Spleen (tissue), 11 donors: Measurements from ENCODE around the gene PHACTR1. TPM values are rescaled to one million over a fixed set of nuclear protein-coding genes. Genes with fewer than 3 reads are reported as not detected.

Experiments used
- DNase-seq: peaks from one replicate; pipeline ENCODE4 v3.0.0-alpha.2; 2020
- H3K27ac ChIP-seq, 8 donors: fragments of 200-600 bp; sonication (generic) in 7 of 8; 1 replicate in 4 of 8; 2 replicates in 4 of 8; pipeline versions ENCODE4 v1.5.0 to v1.8.0; 2016 to 2021; ENCODE audit warnings: inconsistent platforms in 4 of 8, mild to moderate bottlenecking in 4 of 8, moderate library complexity in 1 of 8
- H3K27me3 ChIP-seq, 7 donors: fragments of 200-600 bp; sonication (generic) in 6 of 7; replicated peaks in 1 of 7; 1 replicate in 4 of 7; 2 replicates in 3 of 7; pipeline versions ENCODE4 v1.5.0 to v1.8.0; 2016 to 2021; ENCODE audit warnings: inconsistent platforms in 3 of 7, mild to moderate bottlenecking in 1 of 7
- H3K36me3 ChIP-seq, 6 donors: fragments of 200-600 bp; sonication (generic) in 5 of 6; 1 replicate in 4 of 6; 2 replicates in 2 of 6; pipeline versions ENCODE4 v1.5.0 to v1.8.0; 2016 to 2021; ENCODE audit warnings: inconsistent platforms in 2 of 6
- H3K4me1 ChIP-seq, 6 donors: fragments of 200-600 bp; sonication (generic) in 5 of 6; 1 replicate in 3 of 6; 2 replicates in 3 of 6; pipeline versions ENCODE4 v1.5.0 to v1.8.0; 2016 to 2021; ENCODE audit warnings: inconsistent platforms in 3 of 6
- H3K4me3 ChIP-seq, 8 donors: fragments of 200-600 bp; sonication (generic) in 7 of 8; 1 replicate in 4 of 8; 2 replicates in 4 of 8; pipeline versions ENCODE4 v1.5.0 to v1.8.0; 2016 to 2021; ENCODE audit warnings: inconsistent platforms in 4 of 8, mild to moderate bottlenecking in 4 of 8, moderate library complexity in 2 of 8
- H3K9me3 ChIP-seq, 8 donors: fragments of 200-600 bp; sonication (generic) in 7 of 8; 1 replicate in 4 of 8; 2 replicates in 4 of 8; pipeline versions ENCODE4 v1.5.0 to v1.8.0; 2016 to 2021; ENCODE audit warnings: inconsistent platforms in 4 of 8
- POLR2A ChIP-seq, 3 donors: fragments of 450-650 bp; IDR thresholded peaks; one replicate each; pipeline ENCODE4 v1.5.1; 2017; ENCODE audit warnings: antibody characterized with exemption in 3 of 3, mild to moderate bottlenecking in 1 of 3
- POLR2AphosphoS5 ChIP-seq, 3 donors: sonication (generic); formaldehyde crosslinking; IDR thresholded peaks; one replicate each; pipeline ENCODE4 v1.5.1; 2017; ENCODE audit warnings: antibody characterized with exemption in 3 of 3
- WGBS, 5 donors: extraction: QIAGEN DNeasy Blood & Tissue Kit in 3 of 5; methylation state at CpG; one replicate each; pipeline versions ENCODE4 v1.1.5 to v1.1.7; 2013 to 2018; 5-methylcytosine and 5-hydroxymethylcytosine counted together
- intact Hi-C: fragments of 100-400 bp; cut with DNase I; formaldehyde crosslinking; loops from one replicate; pipeline ENCODE4 v1.15.0; 2023; ENCODE audit warnings: low total_unique reads
- polyA plus RNA-seq, 3 donors: library from polyadenylated mRNA; stranded (reverse); fragments of 200-250 nt; gene quantifications; one replicate each; pipeline ENCODE4 v1.2.1, GENCODE V29; 2013
- total RNA-seq, 7 donors: library from RNA; depleted of rRNA in 3 of 7; stranded (reverse); fragments of >200 nt in 3 of 7; fragmentation: NEBNext Ultra II Directional in 4 of 7; extraction: Animal tissue kit (Norgen Biotek cat#: 25700) in 4 of 7; gene quantifications; one replicate each; pipeline versions ENCODE4 v1.1.0 to v1.2.1, GENCODE V29; 2016 to 2021
- TF ChIP-seq, protein P1 (sequence below), 11 experiments: fragments of 200-600 bp in 7 of 11; fragments of 450-650 bp in 4 of 11; sonication (generic) in 4 of 11; IDR thresholded peaks in 8 of 11; conservative IDR thresholded peaks in 3 of 11; 1 replicate in 7 of 11; 2 replicates in 4 of 11; pipeline versions ENCODE4 v1.4.0 to v1.8.0; 2016 to 2021; ENCODE audit warnings: antibody characterized with exemption in 11 of 11, inconsistent platforms in 4 of 11, mild to moderate bottlenecking in 1 of 11
- donor health status: healthy with polysubstance abuse.
- donor health status: DM: no; HTN: no; CAD: no; lungs with moderate emphysema.
- donor health status: DM: no; HTN: no; CAD: no.
- donor health status: Bipolar disorder and iron deficiency.
- donor health status: healthy.
- donor health status: DM: no; HTN: no; CAD: no.
- donor health status: DM: yes; HTN: yes; CAD: no.

Gene PHACTR1
- total and polyA plus RNA-seq, 10 donors = 8.5 to 45.3 (median 30.8) TPM

DNA sequence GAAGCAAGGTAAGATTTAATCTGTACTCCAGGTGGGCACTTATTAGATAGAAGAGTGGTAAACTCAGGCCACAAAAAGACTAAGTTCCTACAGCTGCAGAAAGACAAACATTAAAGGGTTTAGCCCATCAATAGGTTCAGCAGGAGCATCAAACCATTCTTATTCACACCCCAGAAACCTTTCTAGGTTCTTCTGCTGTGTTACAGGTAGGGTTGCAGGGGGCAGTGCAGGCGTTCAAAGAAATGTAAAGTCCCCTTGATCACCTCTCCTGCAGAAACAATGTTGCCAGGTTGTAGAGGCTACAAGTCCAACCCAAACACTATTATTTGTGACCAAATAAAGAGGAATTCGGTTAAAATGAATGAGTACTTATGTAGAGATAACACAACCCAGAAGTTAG is 31.8 kb downstream of the PHACTR1 start:
- TF ChIP-seq, protein P1, sequence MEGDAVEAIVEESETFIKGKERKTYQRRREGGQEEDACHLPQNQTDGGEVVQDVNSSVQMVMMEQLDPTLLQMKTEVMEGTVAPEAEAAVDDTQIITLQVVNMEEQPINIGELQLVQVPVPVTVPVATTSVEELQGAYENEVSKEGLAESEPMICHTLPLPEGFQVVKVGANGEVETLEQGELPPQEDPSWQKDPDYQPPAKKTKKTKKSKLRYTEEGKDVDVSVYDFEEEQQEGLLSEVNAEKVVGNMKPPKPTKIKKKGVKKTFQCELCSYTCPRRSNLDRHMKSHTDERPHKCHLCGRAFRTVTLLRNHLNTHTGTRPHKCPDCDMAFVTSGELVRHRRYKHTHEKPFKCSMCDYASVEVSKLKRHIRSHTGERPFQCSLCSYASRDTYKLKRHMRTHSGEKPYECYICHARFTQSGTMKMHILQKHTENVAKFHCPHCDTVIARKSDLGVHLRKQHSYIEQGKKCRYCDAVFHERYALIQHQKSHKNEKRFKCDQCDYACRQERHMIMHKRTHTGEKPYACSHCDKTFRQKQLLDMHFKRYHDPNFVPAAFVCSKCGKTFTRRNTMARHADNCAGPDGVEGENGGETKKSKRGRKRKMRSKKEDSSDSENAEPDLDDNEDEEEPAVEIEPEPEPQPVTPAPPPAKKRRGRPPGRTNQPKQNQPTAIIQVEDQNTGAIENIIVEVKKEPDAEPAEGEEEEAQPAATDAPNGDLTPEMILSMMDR (IDR thresholded peaks at IDR 0.05 in 8 of 11, conservative IDR thresholded peaks at IDR 0.05 in 3 of 11) = no peak
- TF ChIP-seq POLR2A (IDR thresholded peaks at IDR 0.05) (no peak), POLR2AphosphoS5 (IDR thresholded peaks at IDR 0.05) (no peak)
- Histone ChIP-seq H3K4me3 (no peak overlapping the region), H3K27ac (no peak overlapping the region), H3K36me3 (no peaks in the 10 kb centered on the region), H3K9me3 (peaks cover 0 to 31% (median 12%) of the 10 kb centered on the region in 8 donors), H3K4me1 (peaks cover 0 to 12% (median 5%) of the 10 kb centered on the region in 6 donors), H3K27me3 (peaks cover 4 to 78% (median 45%) of the 10 kb centered on the region in 7 donors)
- intact Hi-C loops = no loop called here
- WGBS, 5 donors = 7 to 17% (median 10%) methylated on average over 2 of the region's 2 CpGs
- DNase-seq = no peak

DNA sequence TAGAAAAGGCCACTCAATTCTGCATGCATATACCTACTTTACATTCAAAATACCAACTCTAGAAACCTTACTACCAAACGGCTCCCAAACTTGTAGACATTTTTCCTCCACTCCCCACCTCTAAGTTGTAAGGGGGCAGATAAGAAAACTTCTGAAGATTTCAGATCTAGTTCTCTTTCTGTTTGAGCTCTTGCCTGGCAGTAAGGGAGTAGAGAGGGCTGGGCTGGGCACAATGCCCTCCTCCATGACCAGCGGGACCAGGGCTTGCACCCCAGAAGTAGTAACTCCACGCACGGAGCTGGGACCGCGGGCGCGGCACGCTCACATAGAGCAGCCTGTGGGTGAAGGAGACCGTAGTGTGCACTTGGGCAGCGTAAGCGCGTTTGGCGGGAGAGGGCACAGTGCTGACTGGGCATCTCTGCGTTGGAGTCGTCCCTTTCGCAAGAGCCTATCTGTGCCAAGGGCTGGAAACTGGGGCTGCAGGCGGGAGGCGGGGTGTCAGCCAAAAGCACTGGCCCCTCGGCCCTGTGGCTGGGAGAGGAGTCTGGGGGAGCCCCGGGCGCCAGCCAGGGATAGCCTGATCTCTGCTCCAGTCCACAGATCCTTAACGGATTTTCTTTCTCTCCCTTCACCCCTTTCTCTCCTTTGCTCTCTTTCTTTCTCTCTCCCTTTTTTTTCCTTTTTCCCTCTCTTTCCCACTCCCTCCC is 32.4 kb downstream of the PHACTR1 start:
- Histone ChIP-seq H3K27me3 (peaks cover 4 to 82% (median 45%) of the 10 kb centered on the region in 7 donors), H3K9me3 (peaks cover 0 to 29% (median 11%) of the 10 kb centered on the region in 8 donors), H3K4me1 (peaks cover 0 to 12% (median 5%) of the 10 kb centered on the region in 6 donors), H3K36me3 (no peaks in the 10 kb centered on the region), H3K27ac (no peak overlapping the region), H3K4me3 (peak overlapping the region in 1 of 8 donors; percentile 50)
- TF ChIP-seq POLR2A (IDR thresholded peaks at IDR 0.05) (no peak), POLR2AphosphoS5 (IDR thresholded peaks at IDR 0.05) (no peak)
- TF ChIP-seq, protein P1 (IDR thresholded peaks at IDR 0.05 in 8 of 11, conservative IDR thresholded peaks at IDR 0.05 in 3 of 11) = no peak
- DNase-seq = no peak
- intact Hi-C loops = no loop called here
- WGBS, 5 donors = 2 to 9% (median 5%) methylated on average over 22 to 23 of the region's 23 CpGs

DNA sequence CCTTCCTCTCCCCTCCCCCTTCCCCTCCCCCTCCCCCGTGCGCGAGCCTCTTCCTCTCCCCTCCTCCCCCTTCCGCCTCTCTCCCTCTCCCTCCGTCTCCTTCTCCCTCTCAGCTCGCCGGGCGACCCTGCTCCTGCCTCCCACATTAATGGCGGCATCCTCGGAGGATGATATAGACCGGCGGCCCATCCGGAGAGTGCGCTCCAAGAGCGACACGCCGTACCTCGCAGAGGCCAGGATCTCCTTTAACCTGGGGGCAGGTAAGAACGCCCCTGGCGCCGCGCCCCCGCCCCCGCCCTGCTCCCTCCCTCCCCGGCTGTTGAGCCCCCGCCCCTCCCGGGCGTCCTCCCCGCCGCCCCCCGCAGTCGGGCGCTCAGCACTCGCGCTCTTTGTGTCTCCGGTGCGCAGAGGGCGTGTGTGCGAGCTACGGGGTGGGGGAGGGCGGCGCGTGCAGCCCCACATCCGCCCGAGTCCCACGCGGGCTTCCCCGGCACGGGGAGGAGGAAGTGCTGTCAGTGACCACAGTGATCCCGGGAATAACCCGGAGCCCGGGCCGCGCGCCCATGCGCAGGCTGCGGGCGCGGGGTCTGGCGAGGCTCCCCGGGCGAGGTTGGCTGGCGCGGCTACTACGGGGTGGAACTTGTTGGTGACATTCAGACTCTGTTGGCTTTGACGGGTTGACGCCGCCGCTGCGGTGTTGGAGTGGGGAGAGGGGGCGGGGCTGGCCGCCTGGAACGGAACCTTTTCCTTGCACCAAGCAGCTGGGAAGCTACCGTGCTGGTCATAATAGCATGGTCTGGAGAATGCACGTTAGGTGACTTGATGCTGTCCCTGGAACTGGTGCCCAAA is 33.2 kb downstream of the PHACTR1 start:
- intact Hi-C loops = no loop called here
- H3K4me1 ChIP-seq = peaks cover 0 to 12% (median 5%) of the 10 kb centered on the region in 6 donors
- H3K9me3 ChIP-seq = peaks cover 0 to 22% (median 4%) of the 10 kb centered on the region in 8 donors
- peak overlapping the region in 5 of 8 donors; percentile 2 to 50 (median 13) for H3K4me3 ChIP-seq
- H3K27me3 ChIP-seq = peaks cover 4 to 90% (median 45%) of the 10 kb centered on the region in 7 donors
- TF ChIP-seq POLR2AphosphoS5 (IDR thresholded peaks at IDR 0.05) (no peak), POLR2A (IDR thresholded peaks at IDR 0.05) (no peak)
- TF ChIP-seq, protein P1 (IDR thresholded peaks at IDR 0.05 in 8 of 11, conservative IDR thresholded peaks at IDR 0.05 in 3 of 11) = no peak
- 5 to 6% (median 6%) methylated on average over 21 to 75 of the region's 75 CpGs for WGBS, 5 donors
- DNase-seq = no peak
- no peaks in the 10 kb centered on the region for H3K36me3 ChIP-seq
- no peak overlapping the region for H3K27ac ChIP-seq
